Measurements from ENCODE around the gene USP44.
"Not testable (repeated sequence)": the region's sequence is repeated elsewhere in the genome, so short reads cannot be mapped to it uniquely, and the experiment has no call there.

DNA sequence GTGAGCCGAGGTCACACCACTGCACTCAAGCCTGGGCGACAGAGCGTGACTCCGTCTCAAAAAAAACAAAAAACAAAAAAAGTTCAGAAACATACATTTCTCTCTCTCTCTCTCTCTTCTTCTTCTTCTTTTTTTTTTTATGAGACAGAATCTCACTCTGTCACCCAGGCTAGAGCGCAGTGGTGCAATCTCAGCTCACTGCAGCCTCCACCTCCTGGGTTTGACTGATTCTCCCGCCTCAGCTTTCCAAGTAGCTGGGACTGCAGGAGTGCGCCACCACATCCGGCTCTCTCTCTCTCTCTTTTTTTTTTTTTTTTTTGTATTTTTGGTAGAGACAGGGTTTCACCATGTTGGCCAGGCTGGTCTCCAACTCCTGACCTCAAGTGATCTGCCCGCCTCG is 16.8 kb upstream of the USP44 start:
- TF ChIP-seq, protein P1, sequence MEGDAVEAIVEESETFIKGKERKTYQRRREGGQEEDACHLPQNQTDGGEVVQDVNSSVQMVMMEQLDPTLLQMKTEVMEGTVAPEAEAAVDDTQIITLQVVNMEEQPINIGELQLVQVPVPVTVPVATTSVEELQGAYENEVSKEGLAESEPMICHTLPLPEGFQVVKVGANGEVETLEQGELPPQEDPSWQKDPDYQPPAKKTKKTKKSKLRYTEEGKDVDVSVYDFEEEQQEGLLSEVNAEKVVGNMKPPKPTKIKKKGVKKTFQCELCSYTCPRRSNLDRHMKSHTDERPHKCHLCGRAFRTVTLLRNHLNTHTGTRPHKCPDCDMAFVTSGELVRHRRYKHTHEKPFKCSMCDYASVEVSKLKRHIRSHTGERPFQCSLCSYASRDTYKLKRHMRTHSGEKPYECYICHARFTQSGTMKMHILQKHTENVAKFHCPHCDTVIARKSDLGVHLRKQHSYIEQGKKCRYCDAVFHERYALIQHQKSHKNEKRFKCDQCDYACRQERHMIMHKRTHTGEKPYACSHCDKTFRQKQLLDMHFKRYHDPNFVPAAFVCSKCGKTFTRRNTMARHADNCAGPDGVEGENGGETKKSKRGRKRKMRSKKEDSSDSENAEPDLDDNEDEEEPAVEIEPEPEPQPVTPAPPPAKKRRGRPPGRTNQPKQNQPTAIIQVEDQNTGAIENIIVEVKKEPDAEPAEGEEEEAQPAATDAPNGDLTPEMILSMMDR (IDR thresholded peaks at IDR 0.05) = not testable (repeated sequence)
- not testable (repeated sequence) for TF ChIP-seq POLR2A (IDR thresholded peaks at IDR 0.05)
